HG03175 (cell line): ENCODE results near the gene MUC12.
"Not testable (repeated sequence)": the region's sequence is repeated elsewhere in the genome, so short reads cannot be mapped to it uniquely, and the experiment has no call there.

Source experiments
- ATAC-seq: cut with Tn5 transposase; IDR thresholded peaks from one replicate; pipeline ENCODE4 v1.9.1; 2021; ENCODE audit warnings: mild to moderate bottlenecking, moderate library complexity; ENCODE audit not compliant: unreplicated experiment

Gene MUC12

GRCh38 chr7:101060992-101061391 lies 91.6 kb downstream of the MUC12 start:
- no peak for ATAC-seq

GRCh38 chr7:101064176-101064550 lies 94.8 kb downstream of the MUC12 start:
- not testable (repeated sequence) for ATAC-seq

- ATAC-seq = not testable (repeated sequence)
These were observed 95.8 kb downstream of the MUC12 start for GRCh38 chr7:101065162-101065561.

- no peak for ATAC-seq
These were observed 96.9 kb downstream of the MUC12 start for GRCh38 chr7:101066141-101066832.

GRCh38 chr7:101066833-101067177 lies 97.4 kb downstream of the MUC12 start:
- no peak for ATAC-seq

- ATAC-seq = no peak
These were observed 99.0 kb downstream of the MUC12 start for GRCh38 chr7:101068401-101068800.
